ENCODE results near the gene TMEM178B. TPM values are rescaled to one million over a fixed set of nuclear protein-coding genes. Genes with fewer than 3 reads are reported as not detected.
"Not testable (repeated sequence)": the region's sequence is repeated elsewhere in the genome, so short reads cannot be mapped to it uniquely, and the experiment has no call there.

The TMEM178B gene
- polyA plus RNA-seq, 2 of the 4 experiments (the other 2 are of a cell fraction), result 0.88 to 0.93 TPM

GRCh38 chr7:141400356-141400755 is 326.5 kb downstream of the TMEM178B start:
- Histone ChIP-seq H3K4me3 (no peak overlapping the region), H3K27ac (no peak overlapping the region), H3K4me1 (no peaks in the 10 kb centered on the region), H3K4me2 (no peak overlapping the region), H3K9me3 (no peaks in the 10 kb centered on the region)
- DNase-seq (ENCODE audit: low read depth in 1 of 2, low spot score in 1 of 2) (no peak), FAIRE-seq (no peak), ATAC-seq (no peak)
- WGBS (ENCODE audit: missing lambda C conversion rate), result 12% methylated on average over 2 of the region's 2 CpGs
- TF ChIP-seq BHLHE40 (IDR thresholded peaks at IDR 0.05; ENCODE audit: low read depth, low read length) (no peak), E2F6 (IDR thresholded peaks at IDR 0.05; ENCODE audit: borderline replicate concordance, low read depth) (no peak), KDM5A (IDR thresholded peaks at IDR 0.05) (no peak), ZSCAN20 (CRISPR knock-in tag; IDR thresholded peaks at IDR 0.05) (no peak), ZNF302 (CRISPR knock-in tag; IDR thresholded peaks at IDR 0.05) (no peak), ESRRA (IDR thresholded peaks at IDR 0.05; ENCODE audit: borderline replicate concordance, low read length) (no peak), EHMT2 (IDR thresholded peaks at IDR 0.05; ENCODE audit: low read depth) (no peak), HEYL (CRISPR knock-in tag; IDR thresholded peaks at IDR 0.05) (no peak), RCOR1 (IDR thresholded peaks at IDR 0.05; ENCODE audit: low read depth, low read length) (no peak), FOXS1 (CRISPR knock-in tag; IDR thresholded peaks at IDR 0.05) (no peak), HDAC2 (IDR thresholded peaks at IDR 0.05) (no peak), FOSB (CRISPR knock-in tag; IDR thresholded peaks at IDR 0.05) (no peak), CEBPB (IDR thresholded peaks at IDR 0.05) (no peak), HMGXB4 (CRISPR knock-in tag; IDR thresholded peaks at IDR 0.05; ENCODE audit: borderline replicate concordance) (no peak), BCL3 (IDR thresholded peaks at IDR 0.05) (no peak), GATA3 (IDR thresholded peaks at IDR 0.05; ENCODE audit: borderline replicate concordance) (no peak), POLR2AphosphoS2 (conservative IDR thresholded peaks at IDR 0.05; ENCODE audit: low read length) (no peak), SREBF2 (IDR thresholded peaks at IDR 0.05) (no peak), SMC3 (IDR thresholded peaks at IDR 0.05) (no peak), RFX5 (IDR thresholded peaks at IDR 0.05) (no peak)
- POLR2A ChIA-PET, result no interaction called here
- CTCF ChIA-PET, result no interaction called here

- H3K4me3 ChIP-seq, result no peak overlapping the region
- H3K4me2 ChIP-seq, result no peak overlapping the region
- H3K27ac ChIP-seq, result no peak overlapping the region
- WGBS (ENCODE audit: missing lambda C conversion rate), result 37% methylated on average over 9 of the region's 9 CpGs
- FAIRE-seq (no peak), DNase-seq (ENCODE audit: low read depth in 1 of 2, low spot score in 1 of 2) (no peak), ATAC-seq (no peak)
- TF ChIP-seq HOXA7 (CRISPR knock-in tag; IDR thresholded peaks at IDR 0.05), result no peak
- no peak for TF ChIP-seq HOXB5 (CRISPR knock-in tag; IDR thresholded peaks at IDR 0.05)
- no peaks in the 10 kb centered on the region for H3K4me1 ChIP-seq
- POLR2A ChIA-PET, result no interaction called here
- no peaks in the 10 kb centered on the region for H3K9me3 ChIP-seq
- CTCF ChIA-PET, result no interaction called here
Measured at GRCh38 chr7:141402277-141402996, 328.6 kb downstream of the TMEM178B start.

- DNase-seq (ENCODE audit: low read depth in 1 of 2, low spot score in 1 of 2); ATAC-seq; POLR2A ChIA-PET; H3K27ac ChIP-seq; FAIRE-seq; CTCF ChIA-PET; H3K4me3 ChIP-seq; H3K4me2 ChIP-seq; H3K9me3 ChIP-seq; H3K4me1 ChIP-seq: not testable (repeated sequence)
- 33% methylated on average over 11 of the region's 11 CpGs for WGBS (ENCODE audit: missing lambda C conversion rate)
Measured at GRCh38 chr7:141403846-141404245, 330.0 kb downstream of the TMEM178B start.

All from A549 (cell line).